Activated CD8-positive, alpha-beta memory T cell treated with anti-CD3 and anti-CD28 coated beads, Interleukin-2, amount 50 U/mL, for 1 hour (primary cell): ENCODE data around the gene GZF1.

Source experiments
- DNase-seq: peaks from one replicate; pipeline ENCODE4 v3.0.0-alpha.2; 2020; ENCODE audit errors: extremely low read depth

GZF1 gene

DNA sequence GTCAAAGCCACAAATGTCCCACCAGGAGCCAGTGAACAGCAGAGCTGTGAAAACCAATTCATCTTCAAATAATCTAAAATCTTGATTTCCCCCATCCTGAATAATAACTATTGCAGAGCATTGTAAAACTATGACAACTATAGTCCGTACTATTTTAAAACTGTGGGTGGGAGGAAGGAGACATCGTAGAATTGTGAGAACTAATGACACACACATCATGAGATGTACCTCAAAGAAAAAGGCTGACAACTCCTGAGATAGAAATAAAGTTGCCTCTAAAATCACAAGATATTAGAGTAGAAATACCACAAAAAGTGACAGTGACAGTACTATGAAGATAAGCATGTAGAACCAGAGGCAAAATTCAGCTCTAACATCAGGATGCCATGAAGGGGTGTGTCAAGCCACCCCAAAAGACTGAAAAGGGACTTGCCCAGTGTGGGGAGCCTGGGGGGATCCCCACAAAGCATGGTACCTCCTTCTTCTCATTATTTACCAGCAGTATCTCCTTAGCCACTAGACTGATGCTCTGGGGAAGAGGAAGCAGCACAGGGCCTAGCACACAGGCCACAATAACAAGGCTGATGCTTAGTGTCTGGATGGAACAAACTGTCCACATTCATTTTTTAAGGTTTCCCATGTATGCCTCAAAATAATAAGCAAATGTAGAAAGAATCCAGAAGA lies 45.9 kb downstream of the GZF1 start:
- DNase-seq: no peak

DNA sequence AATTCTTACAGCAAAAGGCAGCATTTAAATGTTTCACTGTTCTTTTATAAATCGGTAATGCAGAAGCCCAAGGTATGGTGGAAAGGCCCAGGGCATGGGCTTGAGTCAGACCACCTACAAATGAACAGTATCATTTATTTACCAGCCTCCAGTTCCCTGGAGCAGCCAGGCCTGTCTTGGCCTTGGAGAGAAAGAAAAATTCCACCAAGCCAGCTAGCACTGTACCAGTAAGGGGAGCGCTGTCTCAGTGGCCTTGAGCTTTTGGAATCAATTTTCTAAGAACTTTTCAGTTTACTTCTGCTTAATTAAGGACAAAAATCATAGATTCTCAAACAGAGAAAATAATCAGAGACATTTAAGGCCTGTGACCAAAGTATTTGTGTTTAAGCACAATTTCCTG lies 47.0 kb downstream of the GZF1 start:
- no peak for DNase-seq

DNA sequence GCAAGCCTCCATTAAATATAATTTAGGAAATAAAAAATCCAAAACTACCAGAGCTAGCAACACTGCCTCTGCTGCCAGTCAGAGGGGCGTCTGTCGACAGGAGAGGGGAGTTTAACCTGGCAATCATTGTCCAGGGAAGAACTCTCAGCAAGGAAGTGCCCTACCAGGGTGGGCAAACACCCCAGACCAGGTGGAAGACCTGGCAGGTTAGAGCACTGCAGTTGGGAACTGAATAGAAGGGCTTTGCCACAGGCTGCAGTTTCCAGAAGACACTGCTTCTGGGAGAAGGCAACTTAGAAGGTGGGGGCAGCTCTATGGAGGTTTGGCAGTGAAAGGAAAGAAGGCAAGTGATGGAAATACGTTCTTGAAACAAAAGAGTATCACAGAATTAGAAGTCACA lies 47.8 kb downstream of the GZF1 start:
- DNase-seq: no peak

DNA sequence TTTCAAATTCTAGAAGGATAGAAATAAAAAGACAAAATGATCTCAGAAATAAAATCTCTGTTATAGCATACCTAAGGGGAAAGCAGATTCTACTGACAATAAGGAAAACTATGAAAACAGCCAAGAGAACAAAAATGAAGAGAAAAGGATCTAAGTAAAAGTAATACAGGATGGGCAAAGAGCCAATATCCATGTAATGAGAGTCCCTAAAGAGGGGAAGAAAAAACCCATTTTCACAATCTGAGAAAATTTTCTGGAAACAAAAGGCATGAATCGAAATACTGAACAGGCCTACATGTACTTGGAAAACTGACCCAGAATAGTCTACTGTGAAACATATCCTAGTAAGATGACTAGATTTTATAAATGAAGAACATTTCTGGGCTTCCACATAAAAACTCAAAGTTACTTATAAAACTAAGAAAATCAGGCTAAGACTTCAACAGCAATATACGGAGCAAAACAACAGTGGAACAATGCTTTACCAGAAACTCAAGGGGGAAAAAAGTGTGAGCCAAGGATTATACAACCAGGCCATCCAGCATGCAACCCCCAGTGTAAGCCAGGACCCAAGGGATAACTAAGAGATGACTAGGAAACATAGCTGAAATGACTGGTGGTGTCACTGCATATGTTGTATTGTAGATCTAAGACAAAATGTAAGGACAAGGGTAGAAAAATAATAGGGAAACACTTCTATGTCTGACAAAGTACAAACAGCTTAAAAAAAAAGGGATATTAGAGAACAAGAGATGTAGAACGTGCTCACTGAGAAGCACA lies 49.1 kb downstream of the GZF1 start:
- DNase-seq: no peak

DNA sequence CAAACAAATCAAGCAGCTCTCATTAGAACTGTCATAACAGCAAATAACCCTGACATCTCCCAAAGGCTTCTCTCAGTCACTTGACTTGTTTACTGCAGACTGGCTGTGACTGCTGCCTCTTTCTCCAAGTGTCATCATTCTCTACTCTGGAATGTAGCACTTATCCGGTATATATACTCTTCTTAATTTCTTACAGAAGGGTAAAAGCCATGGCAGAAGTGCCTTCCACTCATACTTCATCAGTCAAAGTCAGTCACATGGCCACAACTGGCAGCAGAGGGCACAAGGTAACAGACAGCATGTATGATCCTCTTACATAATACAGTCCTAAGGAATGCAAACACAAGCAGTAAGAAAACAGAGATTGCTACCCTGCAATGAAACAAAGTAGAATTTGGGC lies 50.0 kb downstream of the GZF1 start:
- DNase-seq: no peak

DNA sequence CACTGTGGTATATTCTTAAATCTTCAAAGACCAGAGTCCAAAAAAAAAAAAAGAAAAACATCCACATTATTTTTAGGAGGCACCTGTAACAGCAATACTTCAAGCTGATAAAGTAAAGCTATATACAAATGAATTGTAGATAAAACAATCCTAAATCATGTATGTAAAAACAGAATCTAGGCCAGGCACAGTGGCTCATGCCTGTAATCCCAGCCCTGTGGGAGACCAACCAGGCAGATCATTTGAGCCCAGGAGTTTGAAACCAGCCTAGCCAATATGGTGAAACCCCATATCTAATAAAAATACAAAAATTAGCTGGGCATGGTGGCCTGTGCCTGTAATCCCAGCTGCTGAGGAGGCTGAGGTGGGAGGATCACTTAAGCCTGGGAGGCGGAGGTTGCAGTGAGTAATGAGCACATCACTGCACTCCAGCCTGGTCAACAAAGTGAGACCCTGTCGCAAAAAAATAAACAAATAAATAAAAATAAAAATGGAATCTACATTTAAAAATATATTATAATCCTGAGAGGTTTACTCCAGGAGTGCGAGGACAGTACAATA lies 52.0 kb downstream of the GZF1 start:
- no peak for DNase-seq

DNA sequence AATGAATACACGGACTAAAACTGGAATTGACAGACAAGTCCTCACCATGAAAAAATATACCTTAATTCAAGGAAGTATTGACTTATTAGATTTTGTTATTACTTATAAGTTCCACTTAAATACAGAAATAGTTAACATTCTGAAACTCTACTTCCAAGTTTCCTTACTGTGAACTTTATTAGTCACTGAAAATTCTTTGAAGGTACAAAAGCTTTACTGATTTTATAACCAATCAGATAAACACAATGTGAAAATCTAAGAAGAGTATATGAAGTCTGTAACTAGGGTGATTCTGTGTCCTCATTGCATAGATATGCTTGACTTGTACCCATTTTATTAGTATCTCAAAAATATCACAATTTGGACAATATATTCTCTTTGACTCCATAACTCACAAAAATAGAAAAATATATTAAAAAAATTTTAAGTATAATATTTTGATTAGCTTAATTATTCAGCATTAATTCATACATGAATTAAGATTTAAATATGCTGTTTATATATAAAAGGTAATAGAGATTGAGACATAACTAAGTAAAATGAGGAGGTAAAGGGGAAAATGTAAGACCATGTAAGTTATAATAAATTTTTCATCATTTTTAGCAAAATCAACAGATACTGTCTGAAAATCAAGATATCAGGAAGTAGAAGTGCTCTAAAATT lies 52.7 kb downstream of the GZF1 start:
- no peak for DNase-seq

DNA sequence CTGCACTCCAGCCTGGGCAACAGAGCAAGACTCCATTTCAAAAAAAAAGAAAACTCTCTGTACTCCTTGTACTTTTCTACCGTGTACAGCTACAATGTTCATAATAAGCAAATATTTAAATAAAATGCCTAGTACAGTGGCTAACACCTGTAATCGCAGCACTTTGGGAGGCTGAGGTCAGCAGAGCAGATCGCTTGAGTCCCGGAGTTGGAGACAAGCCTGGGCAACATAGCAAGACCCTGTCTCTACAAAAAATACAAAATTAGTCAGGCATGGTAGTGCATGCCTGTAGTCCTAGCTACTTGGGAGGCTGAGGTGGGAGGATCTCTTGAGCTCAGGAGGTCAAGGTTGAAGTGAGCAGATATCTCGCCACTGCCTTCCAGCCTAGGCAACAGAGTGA lies 53.6 kb downstream of the GZF1 start:
- no peak for DNase-seq

DNA sequence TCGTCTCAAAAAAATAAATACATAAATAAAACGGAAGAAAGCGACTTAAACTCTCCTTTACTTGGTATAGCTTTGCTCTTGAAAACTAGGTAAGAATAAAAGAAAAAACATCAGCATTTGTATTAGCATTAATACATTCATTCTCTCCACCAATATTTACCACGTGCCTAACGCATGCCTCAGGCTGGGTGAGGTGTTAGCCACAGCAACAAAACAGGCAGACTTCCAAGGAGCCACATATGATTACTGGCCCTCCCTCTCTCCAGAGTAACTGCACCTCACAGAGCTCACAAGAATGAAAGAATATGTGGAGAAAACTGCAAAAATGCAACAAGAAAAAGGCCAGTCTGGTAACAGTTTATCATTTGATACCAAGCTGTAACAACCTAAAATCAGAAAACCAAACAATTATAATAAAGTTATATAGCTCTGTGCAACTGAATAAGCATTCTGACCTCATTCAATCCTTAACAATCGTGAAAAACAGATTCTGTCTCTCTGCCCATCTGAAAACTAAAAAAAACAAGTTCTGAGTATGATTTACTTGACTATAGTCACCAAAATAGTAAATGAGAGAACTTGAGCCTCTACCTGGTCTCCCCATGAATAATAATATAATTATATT lies 54.1 kb downstream of the GZF1 start:
- no peak for DNase-seq

DNA sequence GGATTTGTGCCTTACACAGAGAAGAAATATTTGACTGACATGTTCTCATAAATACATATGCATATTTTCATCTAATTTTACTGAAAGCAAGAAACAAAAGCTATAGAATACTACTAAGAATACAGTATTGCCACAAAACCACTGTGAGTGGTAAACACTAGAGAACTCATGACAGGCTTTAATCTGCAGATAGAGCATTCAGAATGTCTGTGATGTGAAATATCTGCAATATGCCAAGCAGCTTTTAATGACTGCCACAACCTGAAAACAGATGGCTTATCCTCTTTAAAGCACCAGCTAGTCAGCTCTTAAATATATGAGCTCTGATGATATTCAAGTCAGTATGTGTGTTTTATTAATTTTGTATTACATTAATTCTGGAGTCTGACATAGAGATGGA lies 55.9 kb downstream of the GZF1 start:
- no peak for DNase-seq

DNA sequence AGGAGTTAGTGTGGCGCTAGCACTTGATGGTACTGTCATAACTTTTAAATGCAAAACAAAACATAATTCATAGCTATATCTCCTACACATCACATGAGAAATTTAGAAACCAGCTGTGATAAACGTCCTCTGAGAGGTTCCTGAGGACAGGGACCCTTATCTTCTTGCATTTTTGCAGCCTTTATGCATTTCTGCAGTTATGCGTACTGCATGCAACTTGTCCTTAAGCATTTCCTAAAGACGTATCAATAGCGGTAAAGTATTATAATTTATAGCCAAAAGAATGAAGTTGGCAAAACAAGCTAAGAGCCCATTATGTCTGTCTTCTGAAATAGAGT lies 57.6 kb downstream of the GZF1 start:
- no peak for DNase-seq

DNA sequence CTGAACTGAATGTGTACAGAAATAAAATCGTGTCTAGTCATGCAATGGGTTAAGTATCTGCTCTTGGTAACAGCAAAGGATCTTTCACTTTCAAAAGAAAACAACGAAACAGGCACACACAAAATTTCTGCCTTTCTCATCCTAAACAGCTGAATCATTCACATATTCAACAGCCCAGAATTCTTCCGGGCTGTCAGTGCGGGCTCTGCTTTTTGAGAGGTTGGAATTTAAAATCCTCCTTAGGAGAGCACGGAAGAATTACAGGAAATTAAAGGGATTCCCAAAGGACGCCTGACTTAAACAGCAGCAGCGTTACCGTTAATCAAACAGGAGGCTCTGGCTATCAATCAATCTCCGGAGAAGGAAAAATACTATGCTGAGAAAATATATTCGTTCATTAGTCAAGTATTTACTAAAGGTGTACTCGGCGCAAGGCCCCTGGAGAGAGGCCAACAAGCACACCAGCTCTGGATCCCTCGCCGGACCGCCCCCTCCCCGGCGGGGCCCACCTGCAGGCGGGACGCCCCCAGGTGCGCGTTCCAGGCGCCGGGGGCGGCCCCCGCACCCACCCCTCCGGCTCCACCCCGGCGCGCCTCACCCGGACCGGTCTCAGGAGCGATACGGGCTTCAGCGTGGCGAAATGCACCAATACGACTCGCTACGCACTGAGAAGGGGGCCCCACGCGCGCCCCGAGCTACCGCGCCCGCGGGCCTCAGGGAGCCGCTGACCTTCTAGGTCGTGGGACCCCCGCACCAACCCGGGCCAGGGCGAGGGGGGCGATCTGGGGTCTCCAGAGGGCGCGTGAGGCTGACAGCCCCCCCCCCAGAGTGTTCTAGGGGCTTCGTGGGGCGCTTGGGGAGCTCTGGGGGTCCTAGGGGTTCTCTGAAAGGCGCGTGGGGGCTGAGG lies 58.3 kb downstream of the GZF1 start:
- no peak for DNase-seq

DNA sequence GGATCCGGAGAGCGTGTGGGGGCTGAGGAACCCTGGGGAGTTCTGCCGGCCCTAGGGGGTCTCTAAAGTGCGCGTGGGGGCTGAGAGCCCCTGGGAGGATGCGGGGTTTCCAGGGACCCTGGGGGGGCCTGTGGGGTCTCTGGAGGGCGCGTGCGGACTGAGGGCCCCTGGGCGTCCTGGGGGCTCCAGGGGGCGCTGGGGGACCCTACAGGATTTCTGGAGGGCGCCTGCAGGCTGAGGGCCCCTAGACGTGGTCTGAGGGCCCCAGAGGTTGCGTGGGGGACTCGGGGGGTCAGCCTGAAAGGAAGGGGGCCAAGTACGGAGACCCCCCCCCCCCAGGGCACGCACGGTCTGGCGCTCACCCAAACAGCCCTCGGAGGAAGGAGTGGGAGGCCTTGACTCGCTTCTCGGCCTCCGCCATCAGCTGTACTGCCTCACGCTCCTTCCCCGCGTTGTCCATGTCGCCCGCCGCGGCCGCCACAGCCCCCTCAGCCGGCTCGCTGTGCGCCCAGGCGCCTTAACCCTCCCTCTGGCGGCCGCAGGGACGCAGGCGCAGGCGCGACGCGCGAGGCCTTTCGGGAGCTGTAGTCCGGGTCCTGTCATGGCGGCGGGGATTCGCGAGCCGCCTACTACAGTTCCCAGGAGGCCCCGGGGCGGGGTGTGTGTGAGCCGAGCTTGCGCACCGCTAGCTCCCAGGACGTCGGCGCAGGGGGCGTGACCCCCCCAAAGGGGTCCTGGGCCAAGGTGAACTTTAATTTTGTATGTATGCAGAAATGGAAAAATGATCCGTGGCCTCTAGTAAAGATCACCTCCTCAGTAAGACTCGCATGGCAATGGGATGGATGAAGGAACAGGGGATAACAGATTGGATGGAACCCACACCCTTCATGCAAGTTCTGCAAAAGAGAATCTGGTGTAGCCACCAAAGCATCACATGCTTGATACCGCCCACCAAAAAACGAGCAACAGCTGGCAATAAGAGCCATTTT lies 59.3 kb downstream of the GZF1 start, which contains the start of gene NAPB:
TSS of gene NAPB (minus strand) at position 546 of the 989 bp plus-strand sequence. CDS start at position 460, 86 bp downstream.
- peak; percentile 67 for DNase-seq
